Ovary (tissue), 3 donors: ENCODE data around the gene ARPC1B.

Experiments used
- POLR2A ChIP-seq: fragments of 450-650 bp; IDR thresholded peaks from one replicate; pipeline ENCODE4 v1.6.1; 2017; ENCODE audit warnings: antibody characterized with exemption, mild to moderate bottlenecking, moderate library complexity
- TF ChIP-seq, protein P1 (sequence below), 3 donors: fragments of 450-650 bp in 2 of 3; fragments of 200-600 bp in 1 of 3; IDR thresholded peaks; one replicate each; pipeline versions ENCODE4 v1.5.1 to v1.8.0; 2016 to 2022; ENCODE audit warnings: antibody characterized with exemption in 3 of 3, mild to moderate bottlenecking in 1 of 3
- donor health status: DM: no; HTN: no; CAD: no.

GRCh38 chr7:99381664-99382075, 7.1 kb downstream of the ARPC1B start:
- TF ChIP-seq, protein P1, sequence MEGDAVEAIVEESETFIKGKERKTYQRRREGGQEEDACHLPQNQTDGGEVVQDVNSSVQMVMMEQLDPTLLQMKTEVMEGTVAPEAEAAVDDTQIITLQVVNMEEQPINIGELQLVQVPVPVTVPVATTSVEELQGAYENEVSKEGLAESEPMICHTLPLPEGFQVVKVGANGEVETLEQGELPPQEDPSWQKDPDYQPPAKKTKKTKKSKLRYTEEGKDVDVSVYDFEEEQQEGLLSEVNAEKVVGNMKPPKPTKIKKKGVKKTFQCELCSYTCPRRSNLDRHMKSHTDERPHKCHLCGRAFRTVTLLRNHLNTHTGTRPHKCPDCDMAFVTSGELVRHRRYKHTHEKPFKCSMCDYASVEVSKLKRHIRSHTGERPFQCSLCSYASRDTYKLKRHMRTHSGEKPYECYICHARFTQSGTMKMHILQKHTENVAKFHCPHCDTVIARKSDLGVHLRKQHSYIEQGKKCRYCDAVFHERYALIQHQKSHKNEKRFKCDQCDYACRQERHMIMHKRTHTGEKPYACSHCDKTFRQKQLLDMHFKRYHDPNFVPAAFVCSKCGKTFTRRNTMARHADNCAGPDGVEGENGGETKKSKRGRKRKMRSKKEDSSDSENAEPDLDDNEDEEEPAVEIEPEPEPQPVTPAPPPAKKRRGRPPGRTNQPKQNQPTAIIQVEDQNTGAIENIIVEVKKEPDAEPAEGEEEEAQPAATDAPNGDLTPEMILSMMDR (IDR thresholded peaks at IDR 0.05), result no peak
- no peak for TF ChIP-seq POLR2A
